Measurements from ENCODE around the gene KIF26A.

KIF26A gene

GRCh38 chr14:104119488-104120251 is 18.7 kb upstream of the KIF26A start:
- no peak overlapping the region for H3K4me3 ChIP-seq (ENCODE audit: low read depth, low read length)
- DNase-seq (ENCODE audit: low read depth) = no peak
- TF ChIP-seq, protein P1, sequence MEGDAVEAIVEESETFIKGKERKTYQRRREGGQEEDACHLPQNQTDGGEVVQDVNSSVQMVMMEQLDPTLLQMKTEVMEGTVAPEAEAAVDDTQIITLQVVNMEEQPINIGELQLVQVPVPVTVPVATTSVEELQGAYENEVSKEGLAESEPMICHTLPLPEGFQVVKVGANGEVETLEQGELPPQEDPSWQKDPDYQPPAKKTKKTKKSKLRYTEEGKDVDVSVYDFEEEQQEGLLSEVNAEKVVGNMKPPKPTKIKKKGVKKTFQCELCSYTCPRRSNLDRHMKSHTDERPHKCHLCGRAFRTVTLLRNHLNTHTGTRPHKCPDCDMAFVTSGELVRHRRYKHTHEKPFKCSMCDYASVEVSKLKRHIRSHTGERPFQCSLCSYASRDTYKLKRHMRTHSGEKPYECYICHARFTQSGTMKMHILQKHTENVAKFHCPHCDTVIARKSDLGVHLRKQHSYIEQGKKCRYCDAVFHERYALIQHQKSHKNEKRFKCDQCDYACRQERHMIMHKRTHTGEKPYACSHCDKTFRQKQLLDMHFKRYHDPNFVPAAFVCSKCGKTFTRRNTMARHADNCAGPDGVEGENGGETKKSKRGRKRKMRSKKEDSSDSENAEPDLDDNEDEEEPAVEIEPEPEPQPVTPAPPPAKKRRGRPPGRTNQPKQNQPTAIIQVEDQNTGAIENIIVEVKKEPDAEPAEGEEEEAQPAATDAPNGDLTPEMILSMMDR (conservative IDR thresholded peaks at IDR 0.05; ENCODE audit: low read depth, low read length) = no peak

- no peak for DNase-seq (ENCODE audit: low read depth)
- TF ChIP-seq, protein P1 (conservative IDR thresholded peaks at IDR 0.05; ENCODE audit: low read depth, low read length) = no peak
- no peak overlapping the region for H3K4me3 ChIP-seq (ENCODE audit: low read depth, low read length)
Observed at GRCh38 chr14:104120281-104120741, 18.1 kb upstream of the KIF26A start.

GRCh38 chr14:104121142-104121541 is 17.2 kb upstream of the KIF26A start:
- TF ChIP-seq, protein P1 (conservative IDR thresholded peaks at IDR 0.05; ENCODE audit: low read depth, low read length) = no peak
- no peak for DNase-seq (ENCODE audit: low read depth)
- no peak overlapping the region for H3K4me3 ChIP-seq (ENCODE audit: low read depth, low read length)

- TF ChIP-seq, protein P1 (conservative IDR thresholded peaks at IDR 0.05; ENCODE audit: low read depth, low read length) = no peak
- no peak for DNase-seq (ENCODE audit: low read depth)
- no peak overlapping the region for H3K4me3 ChIP-seq (ENCODE audit: low read depth, low read length)
Observed at GRCh38 chr14:104123879-104124278, 14.5 kb upstream of the KIF26A start.

DNA sequence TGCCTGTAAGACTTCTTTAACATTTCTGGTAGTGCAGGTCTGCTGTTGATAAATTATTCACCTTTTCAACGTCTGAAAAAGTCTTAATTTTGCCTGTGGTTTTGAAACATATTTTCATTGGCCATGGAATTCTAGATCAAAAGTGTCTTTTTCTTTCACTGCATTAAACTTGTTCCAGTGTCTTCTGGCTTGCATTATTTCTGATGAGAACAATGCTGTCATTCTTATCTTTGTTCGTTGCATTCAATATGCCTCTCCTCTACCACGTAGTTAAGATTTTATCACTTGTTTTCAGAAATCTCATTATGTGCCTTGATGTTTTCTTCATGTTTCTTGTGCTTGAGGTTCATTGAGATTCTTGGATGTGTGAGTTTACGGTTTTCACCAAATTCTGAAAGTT is 13.4 kb upstream of the KIF26A start:
- TF ChIP-seq, protein P1 (conservative IDR thresholded peaks at IDR 0.05; ENCODE audit: low read depth, low read length) = no peak
- no peak for DNase-seq (ENCODE audit: low read depth)
- no peak overlapping the region for H3K4me3 ChIP-seq (ENCODE audit: low read depth, low read length)

- no peak for DNase-seq (ENCODE audit: low read depth)
- TF ChIP-seq, protein P1 (conservative IDR thresholded peaks at IDR 0.05; ENCODE audit: low read depth, low read length) = no peak
- no peak overlapping the region for H3K4me3 ChIP-seq (ENCODE audit: low read depth, low read length)
Observed at GRCh38 chr14:104126753-104127152, 11.6 kb upstream of the KIF26A start.

DNA sequence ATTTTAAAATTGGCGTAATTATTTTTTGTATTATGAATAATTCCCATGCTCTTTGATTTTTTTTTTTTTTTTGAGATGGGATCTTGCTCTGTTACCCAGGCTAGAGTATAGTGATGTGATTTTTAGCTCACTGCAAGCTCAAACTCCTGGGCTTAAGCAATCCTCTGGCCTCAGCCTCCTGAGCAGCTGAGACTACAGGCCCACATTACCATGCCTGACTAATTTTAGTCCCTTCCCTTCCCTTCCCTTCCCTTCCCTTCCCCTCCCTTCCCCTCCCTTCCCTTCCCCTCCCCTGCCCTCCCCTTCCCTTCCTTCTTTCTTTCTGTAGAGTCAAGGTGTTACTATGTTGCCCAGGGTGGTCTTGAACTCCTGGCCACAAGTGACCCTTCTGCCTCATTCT is 9.4 kb upstream of the KIF26A start:
- no peak for DNase-seq (ENCODE audit: low read depth)
- TF ChIP-seq, protein P1 (conservative IDR thresholded peaks at IDR 0.05; ENCODE audit: low read depth, low read length) = no peak
- H3K4me3 ChIP-seq (ENCODE audit: low read depth, low read length) = no peak overlapping the region

Data from choroid plexus epithelial cell (primary cell).